WERI-Rb-1 (cell line): ENCODE measurements around the gene SYTL2.
"Not testable (repeated sequence)": the region's sequence is repeated elsewhere in the genome, so short reads cannot be mapped to it uniquely, and the experiment has no call there.

Source experiments
- DNase-seq: peaks from one replicate; pipeline ENCODE4 v3.0.0-alpha.2; 2020
- H3K27ac ChIP-seq: fragments of 250-450 bp; sonication (Bioruptor Pico); 2 replicates; pipeline ENCODE4 v1.5.1; 2020; ENCODE audit warnings: mild to moderate bottlenecking, moderate library complexity
- H3K27me3 ChIP-seq: fragments of 250-450 bp; sonication (Bioruptor Pico); 2 replicates; pipeline ENCODE4 v1.5.1; 2021; ENCODE audit warnings: mild to moderate bottlenecking, low read depth, moderate library complexity; ENCODE audit not compliant: insufficient read depth, severe bottlenecking
- H3K36me3 ChIP-seq: fragments of 250-450 bp; sonication (Bioruptor Pico); 2 replicates; pipeline ENCODE4 v1.5.1; 2020; ENCODE audit warnings: mild to moderate bottlenecking, moderate library complexity
- H3K4me3 ChIP-seq: 2 replicates; pipeline ENCODE4 v1.5.1; 2011; ENCODE audit warnings: low read depth, mild to moderate bottlenecking, control low read depth, low read length
- H3K9me3 ChIP-seq: fragments of 250-450 bp; sonication (Bioruptor Pico); 2 replicates; pipeline ENCODE4 v1.5.1; 2021; ENCODE audit warnings: mild to moderate bottlenecking, moderate library complexity; ENCODE audit not compliant: severe bottlenecking
- TF ChIP-seq, protein P1 (sequence below): IDR thresholded peaks from 2 replicates; pipeline ENCODE4 v1.5.1; 2011; ENCODE audit warnings: low read depth, mild to moderate bottlenecking, control low read depth, inconsistent platforms, low read length

Gene SYTL2

GRCh38 chr11:85787809-85788760, 22.9 kb downstream of the SYTL2 start:
- Histone ChIP-seq H3K27ac (no peak overlapping the region), H3K27me3 (no peaks in the 10 kb centered on the region), H3K4me3 (no peak overlapping the region), H3K9me3 (no peaks in the 10 kb centered on the region), H3K36me3 (no peaks in the 10 kb centered on the region)
- TF ChIP-seq, protein P1, sequence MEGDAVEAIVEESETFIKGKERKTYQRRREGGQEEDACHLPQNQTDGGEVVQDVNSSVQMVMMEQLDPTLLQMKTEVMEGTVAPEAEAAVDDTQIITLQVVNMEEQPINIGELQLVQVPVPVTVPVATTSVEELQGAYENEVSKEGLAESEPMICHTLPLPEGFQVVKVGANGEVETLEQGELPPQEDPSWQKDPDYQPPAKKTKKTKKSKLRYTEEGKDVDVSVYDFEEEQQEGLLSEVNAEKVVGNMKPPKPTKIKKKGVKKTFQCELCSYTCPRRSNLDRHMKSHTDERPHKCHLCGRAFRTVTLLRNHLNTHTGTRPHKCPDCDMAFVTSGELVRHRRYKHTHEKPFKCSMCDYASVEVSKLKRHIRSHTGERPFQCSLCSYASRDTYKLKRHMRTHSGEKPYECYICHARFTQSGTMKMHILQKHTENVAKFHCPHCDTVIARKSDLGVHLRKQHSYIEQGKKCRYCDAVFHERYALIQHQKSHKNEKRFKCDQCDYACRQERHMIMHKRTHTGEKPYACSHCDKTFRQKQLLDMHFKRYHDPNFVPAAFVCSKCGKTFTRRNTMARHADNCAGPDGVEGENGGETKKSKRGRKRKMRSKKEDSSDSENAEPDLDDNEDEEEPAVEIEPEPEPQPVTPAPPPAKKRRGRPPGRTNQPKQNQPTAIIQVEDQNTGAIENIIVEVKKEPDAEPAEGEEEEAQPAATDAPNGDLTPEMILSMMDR: no peak
- no peak for DNase-seq

GRCh38 chr11:85787168-85787567, 23.8 kb downstream of the SYTL2 start:
- no peak for DNase-seq
- H3K36me3 ChIP-seq: no peaks in the 10 kb centered on the region
- H3K4me3 ChIP-seq: no peak overlapping the region
- TF ChIP-seq, protein P1: no peak
- no peak overlapping the region for H3K27ac ChIP-seq
- peaks cover 2% of the 10 kb centered on the region for H3K9me3 ChIP-seq
- no peaks in the 10 kb centered on the region for H3K27me3 ChIP-seq

- TF ChIP-seq, protein P1: no peak
- peaks cover 6% of the 10 kb centered on the region for H3K9me3 ChIP-seq
- no peak for DNase-seq
- no peak overlapping the region for H3K4me3 ChIP-seq
- H3K27me3 ChIP-seq: no peaks in the 10 kb centered on the region
- H3K27ac ChIP-seq: no peak overlapping the region
- H3K36me3 ChIP-seq: no peaks in the 10 kb centered on the region
Measured at GRCh38 chr11:85784480-85785265, 26.3 kb downstream of the SYTL2 start.

DNA sequence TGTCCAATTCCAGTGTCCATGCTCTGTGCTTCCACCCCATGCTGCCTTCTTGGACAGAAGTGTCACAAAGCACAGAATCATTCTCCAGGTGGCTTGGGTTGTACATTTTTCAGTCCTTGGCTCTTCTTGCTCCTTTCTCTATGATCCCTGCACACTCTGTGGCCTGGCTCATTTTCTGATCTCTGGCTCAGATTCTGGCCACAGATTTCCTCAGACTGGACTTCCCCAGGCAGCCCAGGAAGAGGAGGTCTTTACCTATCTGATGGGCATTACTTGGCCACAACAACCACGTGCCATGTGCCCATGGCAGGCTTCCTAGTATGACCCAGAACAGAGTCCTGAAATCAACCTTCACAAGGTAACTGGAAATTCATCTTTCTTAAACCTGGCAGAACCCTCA, 27.2 kb downstream of the SYTL2 start:
- Histone ChIP-seq H3K9me3 (peaks cover 6% of the 10 kb centered on the region), H3K4me3 (no peak overlapping the region), H3K27ac (no peak overlapping the region), H3K36me3 (no peaks in the 10 kb centered on the region), H3K27me3 (no peaks in the 10 kb centered on the region)
- TF ChIP-seq, protein P1: no peak
- no peak for DNase-seq

DNA sequence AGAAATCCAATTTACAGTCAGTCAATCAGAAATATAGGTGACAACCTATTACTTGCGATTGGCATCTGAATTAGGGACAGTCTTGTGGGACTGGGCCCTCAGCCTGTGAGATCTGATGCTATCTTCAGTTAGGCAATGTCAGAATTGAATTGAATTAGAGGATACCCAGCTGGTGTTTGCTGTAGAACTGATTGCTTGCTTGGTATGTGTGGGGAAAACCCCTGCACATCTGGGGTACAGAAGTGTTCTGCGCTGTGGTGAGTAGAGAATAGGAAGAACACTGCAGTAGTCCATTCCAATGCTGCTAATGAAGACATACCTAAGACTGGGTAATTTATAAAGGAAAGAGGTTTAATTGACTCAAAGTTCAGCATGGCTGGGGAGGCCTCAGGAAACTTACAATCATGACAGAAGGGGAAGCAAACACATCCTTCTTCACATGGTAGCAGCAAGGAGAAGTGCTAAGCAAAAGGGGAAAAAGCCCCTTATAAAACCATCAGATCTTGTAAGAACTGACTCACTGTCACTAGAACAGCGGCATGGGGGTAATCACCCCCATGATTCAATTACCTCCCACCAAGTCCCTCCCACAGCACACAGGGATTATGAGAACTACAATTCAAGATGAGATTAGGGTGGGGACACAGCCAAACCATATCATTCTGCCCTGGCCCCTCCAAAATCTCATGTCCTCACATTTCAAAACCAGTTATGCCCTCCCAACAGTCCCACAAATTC, 30.0 kb downstream of the SYTL2 start:
- H3K4me3 ChIP-seq, H3K27me3 ChIP-seq, H3K36me3 ChIP-seq, H3K27ac ChIP-seq, DNase-seq: not testable (repeated sequence)
- H3K9me3 ChIP-seq: peaks cover 11% of the 10 kb centered on the region
